GM21619 (cell line): ENCODE data around the gene OSBPL5.
"Not testable (repeated sequence)": the region's sequence is repeated elsewhere in the genome, so short reads cannot be mapped to it uniquely, and the experiment has no call there.

Experiments
- ATAC-seq: cut with Tn5 transposase; IDR thresholded peaks from one replicate; pipeline ENCODE4 v1.9.1; 2021; ENCODE audit not compliant: unreplicated experiment

The OSBPL5 gene

DNA sequence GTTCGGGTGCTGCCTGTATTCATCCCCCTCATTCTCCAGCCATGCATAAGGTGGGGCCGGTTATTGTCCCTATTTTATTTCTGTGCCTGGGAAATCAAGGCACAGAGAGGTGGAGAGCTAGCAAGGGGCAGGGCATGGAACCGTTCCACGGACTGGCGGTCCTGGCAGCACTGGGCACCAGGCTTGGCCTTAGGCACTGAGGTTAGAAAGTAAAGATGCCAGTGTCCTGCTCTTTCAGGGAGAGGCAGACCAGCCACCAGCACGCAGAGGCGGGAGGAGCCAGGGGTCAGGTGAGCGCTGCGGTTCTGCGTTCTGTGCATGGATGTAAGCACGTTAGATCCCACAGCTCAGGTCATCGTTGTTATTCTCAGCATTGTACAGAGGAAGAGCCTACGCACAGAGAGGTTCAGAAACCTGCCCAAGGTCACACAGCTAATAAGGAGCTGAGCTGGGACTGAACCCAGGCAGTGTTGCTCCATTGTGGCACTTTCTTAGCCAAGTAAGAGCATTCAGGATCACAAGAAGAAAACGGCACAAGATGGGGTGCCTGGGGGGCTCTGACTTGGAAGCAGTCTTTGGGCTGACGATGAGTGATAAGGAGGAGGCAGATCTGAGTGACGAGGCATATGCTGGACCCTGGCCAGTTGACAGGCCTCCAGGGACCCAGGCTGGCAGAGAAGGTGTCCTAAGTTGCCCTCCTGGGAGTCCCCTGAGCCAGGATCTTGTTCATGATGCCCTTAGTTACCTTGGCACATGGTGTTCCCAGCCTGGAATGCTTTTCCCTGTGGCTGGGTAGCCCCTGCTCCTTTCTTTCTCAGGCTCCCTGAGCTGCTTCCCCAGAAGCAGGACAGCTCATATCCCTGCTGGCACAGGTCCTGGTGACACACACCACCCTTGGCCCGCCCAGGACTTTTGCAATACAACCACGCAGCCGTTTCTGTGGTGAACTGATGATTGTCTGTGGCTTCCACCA lies 41.1 kb downstream of the OSBPL5 start:
- no peak for ATAC-seq

DNA sequence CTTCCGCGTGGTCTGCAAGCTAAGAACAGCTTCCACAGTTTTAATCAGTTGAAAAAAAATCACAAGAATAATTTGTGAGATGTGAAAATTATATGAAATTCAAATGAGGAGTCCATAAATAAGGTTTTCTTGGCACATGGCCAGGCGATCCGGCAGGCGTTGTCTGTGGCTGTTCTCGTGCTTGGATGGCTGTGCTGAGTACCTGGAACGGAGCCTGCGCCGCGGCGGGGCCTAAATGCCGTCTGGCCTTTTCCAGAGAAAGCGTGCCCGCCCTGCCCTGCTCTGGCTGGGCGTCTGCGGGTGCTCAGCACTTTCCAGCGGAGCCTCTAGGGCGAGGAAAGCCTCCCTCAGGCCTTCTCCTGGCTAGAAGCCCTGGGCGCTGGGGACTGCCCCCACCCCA lies 41.8 kb downstream of the OSBPL5 start:
- no peak for ATAC-seq

DNA sequence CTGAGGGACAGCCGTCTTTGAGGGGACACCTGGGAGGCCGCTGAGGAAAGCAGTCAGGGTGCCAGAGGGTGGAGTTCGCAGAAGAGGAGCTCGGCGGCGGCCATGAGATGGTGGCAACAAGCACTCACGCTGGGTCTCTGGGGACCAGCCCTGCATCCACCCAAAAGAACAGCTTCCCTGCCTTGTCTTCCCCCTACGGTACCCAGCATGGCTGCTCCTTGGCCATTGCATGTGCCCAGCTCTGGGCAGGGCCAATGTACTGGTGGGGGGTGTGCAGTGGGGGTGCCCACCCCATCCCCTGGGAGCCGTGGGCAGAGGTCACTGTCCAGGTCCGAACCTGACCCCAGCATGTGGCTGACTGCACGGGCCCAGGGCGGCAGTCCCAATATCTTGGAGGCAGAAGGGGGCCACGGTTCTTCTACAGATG lies 42.3 kb downstream of the OSBPL5 start:
- no peak for ATAC-seq

DNA sequence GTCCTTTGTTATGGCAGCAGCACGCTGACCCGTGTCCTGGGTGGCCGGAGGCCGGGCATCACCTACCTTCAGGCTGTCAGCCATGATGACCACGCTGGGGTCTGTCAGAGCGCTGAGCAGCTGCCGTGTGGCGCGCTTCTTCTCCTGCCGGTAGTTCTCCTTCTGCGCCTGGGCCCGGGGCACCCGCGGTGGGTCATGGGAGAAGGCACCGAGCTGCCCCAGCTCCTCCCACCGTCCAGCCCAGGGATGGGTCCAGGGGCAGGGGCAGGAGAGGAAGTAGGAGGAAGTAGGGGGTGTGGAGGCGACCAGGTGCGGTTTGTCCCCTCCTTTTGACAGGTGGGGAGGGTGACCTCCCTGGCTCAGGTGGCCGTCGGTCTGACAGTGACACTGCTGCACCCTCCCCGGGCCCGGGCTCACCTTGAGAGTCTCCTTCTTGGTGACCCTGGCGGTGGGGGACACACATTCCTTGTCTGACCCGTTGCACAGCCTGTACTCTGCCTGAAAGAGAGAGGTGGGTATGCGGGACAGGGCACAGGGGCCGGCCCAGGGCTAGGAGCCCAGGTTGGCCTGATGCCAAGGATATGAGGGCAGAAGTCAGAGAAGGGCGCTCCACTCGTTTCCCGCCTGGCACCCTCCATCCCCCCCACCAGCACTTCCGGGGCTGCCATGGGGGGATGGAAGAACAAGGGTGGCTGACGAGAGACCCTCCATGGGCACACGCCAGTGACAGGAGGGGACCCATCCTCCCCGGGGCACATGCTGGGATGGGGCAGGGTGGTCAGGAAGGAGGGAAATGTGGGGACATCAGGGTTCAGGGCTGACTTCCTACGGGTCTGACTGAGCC lies 43.0 kb downstream of the OSBPL5 start:
- ATAC-seq = no peak

DNA sequence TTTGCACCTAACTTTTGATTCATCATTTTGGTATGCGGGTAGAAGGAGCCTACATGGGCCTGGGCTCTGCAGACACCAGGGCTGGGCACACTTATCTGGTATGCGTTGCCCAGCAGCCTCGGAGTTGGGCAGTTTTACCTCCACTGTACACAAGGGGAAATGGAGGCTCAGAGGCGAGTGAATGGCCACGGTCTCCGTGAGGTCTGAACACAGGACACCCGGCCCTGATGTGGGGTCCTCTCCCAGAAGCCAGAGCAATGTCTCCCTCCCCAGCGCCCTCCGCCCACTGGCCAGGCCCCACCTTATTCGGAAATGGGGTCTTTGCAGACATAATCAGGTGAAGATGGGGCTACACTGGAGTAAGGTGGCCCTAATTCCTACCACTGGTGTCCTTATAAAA lies 43.7 kb downstream of the OSBPL5 start:
- ATAC-seq = no peak

DNA sequence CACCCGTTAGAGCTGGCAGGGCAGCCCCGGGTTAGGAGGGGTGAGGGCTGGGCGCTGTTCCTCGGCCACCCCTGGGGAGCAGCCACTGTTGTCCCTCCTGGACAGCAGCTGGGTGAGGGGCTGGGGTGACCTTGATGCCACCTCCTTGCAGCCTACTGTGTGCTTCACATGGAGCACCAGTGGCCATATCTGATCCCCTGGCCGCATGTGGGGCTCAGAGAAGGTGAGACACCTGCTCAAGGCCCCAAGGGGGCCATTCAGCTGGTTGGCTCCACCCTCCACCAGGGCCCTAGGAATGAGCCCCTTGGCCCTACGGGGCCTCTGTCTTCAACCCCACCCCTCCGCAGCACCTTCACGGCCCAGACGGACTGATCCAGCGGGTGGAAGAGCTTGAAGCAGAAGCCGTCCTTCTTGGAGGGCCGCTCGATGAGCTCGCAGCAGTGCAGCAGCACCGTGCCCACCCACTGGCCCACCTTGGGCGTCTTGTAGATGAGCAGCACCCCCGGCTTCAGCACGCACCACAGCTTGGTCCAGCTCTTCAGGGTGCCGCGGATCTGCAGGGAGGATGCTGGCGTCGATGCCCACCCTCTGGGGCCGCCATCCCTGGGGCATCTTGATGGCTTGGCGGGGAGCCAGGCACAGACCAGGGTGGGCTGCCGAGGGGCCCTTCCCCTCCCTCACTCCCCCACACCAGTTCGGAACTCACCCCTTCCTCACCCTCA lies 44.9 kb downstream of the OSBPL5 start:
- no peak for ATAC-seq

DNA sequence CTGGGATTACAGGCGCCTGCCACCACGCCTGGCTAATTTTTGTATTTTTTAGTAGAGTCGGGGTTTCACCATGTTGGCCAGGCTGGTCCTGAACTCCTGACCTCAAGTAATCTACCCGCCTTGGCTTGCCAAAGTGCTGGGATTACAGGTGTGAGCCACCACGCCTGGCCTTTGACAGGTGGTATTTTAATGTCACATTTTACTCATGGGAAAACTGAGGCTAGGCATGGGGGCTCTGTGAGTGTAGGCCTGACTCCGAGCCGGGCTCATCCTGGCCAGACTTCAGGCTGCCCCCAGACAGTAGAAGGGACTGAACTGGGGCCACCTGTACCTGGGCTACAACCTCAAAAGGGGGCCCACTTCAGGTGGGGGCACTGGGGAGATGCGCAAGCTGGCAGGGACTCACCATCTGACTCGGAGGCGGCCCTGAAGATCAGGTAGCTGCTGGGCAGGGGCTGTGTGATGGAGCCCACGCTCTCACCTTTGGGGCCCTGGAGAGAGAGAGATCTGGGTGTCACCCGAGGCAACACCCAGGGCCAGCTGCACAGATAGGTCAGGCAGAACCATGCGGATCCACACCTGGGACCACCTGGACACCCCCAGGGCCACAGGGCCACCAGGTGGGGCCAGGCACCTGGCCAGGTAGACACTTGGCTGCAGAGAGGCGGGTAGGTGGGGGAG lies 45.8 kb downstream of the OSBPL5 start:
- no peak for ATAC-seq

DNA sequence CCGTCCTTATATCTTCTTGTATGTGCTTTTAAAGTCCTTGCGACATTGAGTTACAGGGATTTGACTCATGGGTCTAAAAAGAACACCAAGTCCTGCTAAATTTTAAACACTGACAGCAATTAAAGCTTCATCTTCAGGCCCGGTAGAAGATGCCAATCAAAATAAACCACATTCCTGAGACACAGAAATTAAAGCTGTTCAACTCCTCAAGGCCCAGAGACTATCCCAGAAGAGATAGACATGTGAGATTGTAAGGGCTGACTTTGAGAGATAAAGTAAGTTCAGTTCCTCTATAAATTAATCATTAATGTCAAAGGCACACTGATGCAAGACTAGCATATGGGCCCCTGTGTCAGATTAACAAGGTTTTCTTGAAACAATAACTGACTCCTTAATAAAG lies 49.8 kb downstream of the OSBPL5 start:
- no peak for ATAC-seq

DNA sequence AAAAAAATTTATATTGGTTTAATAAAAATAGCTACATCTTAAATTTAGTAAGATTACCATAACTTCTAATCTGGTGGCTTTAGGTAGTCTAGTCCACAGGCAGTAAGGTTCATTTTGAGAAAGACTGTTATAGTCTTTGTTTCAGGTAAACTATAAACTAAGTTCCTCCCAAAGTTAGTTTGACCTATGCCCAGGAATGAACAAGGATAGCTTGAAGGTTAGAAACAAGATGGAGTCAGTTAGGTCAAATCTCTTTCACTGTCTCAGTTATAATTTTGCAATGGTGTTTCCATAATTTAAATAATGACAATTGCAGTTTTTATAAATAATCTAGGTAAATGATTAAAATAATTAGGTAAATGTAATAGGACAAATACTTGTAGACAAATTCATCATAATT lies 51.4 kb downstream of the OSBPL5 start:
- ATAC-seq = not testable (repeated sequence)

DNA sequence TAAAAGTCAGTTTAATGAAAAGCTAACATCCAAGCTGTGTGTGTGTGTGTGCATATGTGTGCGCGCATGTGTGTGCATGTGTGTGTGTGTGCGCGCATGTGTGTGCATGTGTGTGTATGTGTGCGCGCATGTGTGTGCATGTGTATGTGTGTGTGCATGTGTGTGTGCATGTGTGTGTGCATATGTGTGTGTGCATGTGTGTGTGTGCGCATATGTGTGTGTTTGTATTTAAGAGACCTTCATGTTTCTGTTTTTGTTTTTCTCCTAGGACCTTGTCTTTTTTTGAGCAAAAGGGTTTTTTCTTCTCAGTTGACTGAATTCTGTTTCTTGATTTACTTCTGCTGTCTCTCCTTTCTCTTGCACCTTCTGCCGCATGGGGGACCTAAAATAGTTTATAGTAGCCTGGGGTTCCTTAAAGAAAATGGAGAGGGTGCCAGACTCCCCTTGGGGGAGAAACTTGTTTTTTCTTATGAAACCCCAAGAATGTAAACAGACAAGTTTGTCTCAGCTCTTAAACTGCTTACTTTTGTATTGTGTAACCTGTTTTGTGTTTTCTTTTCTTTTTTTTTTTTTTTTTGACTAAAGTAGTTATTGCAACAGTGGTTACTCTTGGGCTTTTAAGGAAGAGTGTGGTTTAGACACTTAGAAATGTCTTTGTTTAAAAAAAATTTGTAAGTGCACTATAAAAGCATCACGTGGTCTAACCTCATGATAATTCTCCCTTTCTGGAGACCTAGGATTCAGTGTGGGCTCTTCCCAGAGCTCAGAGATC lies 53.0 kb downstream of the OSBPL5 start:
- ATAC-seq = no peak

DNA sequence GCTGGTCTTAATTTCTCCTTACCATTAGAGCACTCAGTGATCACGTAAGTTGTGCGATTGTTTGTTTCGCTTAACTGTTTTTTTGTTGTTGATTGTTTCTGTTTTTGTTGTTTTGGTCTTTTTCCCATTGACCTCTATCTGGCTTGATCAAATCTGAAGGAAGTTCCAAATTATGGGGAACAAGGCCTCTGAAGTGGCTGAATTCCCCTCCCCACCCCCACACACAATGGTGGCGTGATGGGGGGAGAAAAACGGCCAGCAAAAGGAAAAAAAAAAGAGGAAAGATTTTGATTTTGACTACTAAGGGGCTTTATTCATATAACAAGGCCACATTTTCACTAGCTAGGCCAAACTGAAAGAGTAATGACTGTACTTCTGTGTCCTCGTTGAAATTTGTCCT lies 53.6 kb downstream of the OSBPL5 start:
- no peak for ATAC-seq

DNA sequence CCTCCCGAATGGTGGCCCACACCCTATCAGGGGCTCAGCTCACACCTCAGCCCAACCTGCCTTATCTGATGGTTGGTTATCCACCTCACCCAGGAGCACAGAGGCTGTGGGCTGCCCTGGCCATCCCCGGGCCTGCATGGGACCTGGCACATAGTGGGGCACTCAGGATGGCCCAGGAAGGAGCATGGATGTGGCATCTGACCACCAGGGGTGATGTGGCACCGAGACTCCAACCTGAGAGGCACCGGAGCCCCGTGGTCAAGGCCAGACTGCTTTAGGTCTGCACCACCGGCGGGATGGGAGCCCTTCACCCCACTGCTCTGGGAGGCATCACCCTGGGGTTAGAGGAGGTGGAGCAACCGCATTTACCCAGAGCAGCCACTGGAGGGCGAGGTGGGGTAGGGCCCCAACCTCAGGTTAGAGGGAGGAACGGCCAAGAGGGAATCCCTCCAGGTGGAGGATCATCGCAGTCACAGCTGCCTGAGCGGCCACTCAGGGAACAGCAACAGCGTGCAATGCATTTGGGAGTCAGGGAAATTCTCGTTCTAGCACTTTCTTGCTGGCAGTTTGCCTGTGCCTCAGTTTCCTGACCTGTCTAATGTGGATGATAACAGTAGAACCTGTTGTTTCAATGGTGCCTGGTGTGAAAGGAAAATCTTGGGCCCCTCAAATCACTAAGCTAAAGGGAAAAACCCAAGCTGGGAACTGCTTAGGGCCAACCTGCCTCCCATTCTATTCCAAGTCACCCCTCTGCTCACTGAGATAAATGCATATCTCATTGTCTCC lies 55.0 kb downstream of the OSBPL5 start:
- no peak for ATAC-seq

DNA sequence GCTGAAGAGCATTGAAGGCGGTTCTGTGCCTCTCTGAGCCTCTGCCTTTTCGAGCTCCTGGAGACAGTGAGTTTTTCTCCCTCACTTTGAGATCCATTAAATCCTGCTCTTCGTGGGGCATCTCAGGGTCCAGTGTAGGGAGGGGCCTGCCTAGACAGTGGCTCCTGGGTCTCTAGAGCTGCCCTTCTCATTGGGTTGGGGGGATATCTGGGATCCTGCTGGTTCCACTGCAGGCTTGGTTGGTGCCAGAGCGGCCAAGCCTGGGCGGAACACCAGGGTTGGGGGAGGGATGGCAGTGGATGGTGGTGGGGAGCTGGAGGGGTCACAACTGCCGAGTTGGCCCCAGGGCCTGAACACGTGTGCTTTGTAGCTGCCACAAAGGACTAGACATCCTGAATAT lies 55.7 kb downstream of the OSBPL5 start:
- no peak for ATAC-seq

DNA sequence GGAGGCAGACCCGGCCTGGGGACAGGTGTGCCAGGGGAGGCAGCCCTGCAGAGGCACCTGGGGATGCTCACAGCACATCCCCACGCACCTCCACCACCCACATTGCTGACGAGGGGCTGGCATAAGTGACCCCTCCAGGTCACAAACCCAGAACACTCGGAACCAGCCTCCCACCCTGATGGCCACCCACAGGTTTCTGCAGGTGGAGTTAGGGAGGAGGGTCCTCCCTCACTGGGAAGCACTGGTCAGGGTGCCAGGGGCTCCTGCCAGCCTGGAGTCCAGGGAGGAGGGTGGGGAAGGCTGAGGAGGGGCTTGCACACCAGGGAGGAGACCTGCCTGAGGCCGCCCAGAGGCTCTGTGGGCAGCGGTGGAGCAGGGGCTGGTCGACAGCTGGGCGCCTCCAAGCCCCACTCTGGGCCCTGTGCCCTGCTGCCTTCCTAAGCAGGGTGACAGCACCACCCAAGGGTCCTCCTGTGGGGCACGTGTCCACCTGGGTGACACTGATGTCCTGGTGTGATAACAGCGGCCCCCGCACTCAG lies 56.9 kb downstream of the OSBPL5 start:
- no peak for ATAC-seq

DNA sequence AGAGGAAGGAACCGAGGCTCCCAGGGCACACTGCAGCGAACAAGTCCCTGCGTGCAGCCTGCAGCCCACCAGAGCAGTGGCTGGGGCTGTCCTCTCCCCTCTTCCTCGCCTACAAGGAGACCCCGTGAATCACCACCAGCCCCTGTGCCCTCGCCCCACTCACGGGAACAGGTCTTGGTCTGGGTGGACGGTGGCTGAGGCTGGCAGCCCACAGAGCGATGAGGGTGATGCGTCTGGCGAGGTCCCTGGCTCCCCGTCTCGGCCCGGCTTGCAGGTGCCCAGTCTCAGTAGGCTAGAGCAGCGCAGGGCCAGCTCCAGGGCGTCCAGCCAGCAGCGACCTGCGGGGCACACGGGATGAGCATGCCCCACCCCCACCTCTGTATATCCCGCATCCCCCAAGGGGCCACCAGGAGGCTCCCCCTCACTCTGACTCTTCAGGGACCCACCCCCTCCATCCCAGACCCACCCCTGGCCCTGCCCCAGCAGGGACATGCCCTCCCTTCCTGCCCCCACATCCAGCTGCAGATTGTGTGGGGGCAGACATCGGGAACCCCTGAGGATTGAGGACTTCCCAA lies 57.4 kb downstream of the OSBPL5 start:
- no peak for ATAC-seq

DNA sequence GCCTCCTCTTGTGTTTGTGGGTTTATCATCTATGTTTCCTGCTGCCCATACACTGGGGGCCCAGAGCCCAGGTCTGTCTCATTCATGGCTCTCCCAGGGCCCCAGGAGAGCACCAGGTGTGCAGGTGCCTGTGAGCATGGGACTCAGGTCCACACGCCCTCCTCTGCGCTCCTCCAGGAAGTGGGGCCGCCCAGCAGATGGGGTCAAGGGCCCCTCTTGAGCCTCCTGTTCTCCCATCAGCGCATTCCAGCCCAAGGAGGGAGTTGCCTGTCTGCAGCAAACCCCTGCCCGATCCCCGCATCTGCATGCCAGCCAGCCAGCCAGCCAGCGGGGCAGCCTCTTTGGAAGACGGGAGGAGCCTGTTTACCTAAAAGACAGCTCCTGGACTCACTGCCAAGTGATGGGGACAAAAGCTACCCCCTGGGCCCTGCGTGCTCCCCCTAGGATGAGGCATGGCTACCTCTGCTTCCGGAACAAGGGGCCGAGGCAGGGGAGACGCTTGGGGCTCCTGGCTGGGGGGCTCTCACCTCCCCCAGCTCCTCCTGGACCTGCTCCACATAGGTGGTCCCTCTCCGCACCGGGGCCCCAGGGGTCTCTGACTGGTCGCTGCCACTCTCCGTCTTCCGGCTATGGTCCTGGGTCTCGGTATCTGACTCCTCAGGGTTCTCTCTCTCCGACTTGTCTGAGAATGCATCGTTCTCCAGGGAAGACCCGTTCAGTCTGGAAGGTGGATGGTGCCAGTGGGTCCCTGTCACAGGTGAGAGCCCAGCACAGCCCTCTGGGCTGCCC lies 58.2 kb downstream of the OSBPL5 start:
- ATAC-seq = no peak

DNA sequence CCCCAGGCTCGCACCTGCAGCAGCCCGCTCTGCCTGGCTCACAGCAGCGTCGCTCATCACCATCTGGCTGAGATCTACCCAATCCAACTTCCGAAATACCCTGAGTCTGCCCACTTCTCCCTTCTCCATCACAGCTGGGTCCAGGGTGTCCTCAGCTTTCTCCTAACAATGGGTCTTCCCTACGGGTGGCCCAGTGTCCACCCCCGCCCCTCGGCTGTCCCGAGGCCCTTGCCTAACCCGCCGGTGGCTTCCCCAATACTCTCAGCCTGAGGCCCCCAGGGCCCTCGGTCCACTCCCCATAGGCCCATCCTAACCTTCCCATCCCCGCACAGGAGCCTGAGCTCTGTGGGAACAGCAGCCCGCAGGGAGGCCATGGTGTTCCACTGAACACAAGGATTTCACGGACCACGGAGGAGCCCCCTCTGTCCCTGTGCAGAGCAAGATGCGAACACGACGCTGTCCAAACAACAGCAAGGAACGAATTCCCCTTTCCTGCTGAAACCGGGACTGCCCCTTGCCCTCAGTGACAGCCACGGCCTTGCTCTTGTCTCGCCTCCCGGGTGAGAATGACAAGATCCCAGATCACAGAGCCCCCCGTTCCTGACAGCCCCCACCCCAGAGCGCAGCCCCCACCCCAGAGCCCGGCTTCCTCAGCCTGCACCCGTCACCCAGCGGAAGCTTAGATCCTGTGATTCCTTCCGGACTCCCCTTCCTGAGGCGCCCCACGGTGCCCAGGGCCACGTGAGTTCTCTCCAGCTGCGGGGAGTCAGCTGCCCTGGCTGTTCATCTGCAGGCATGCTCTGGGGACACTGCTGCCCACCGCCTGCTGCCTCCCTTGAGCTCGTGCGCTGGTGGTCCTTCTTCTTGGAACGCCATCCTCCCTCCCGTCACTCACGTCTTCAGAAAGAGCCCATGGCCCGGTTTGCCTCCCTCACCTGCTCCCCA lies 59.0 kb downstream of the OSBPL5 start:
- ATAC-seq = no peak
